Smooth muscle cell (in vitro differentiated cells): ENCODE measurements around the gene EPSTI1. TPM values are rescaled to one million over a fixed set of nuclear protein-coding genes. Genes with fewer than 3 reads are reported as not detected.

Experiments used
- DNase-seq: peaks from one replicate; lab custom pipeline; 2025; ENCODE audit not compliant: unreplicated experiment; lab: John Stamatoyannopoulos, UW
- H2AFZ ChIP-seq: fragments of 200-600 bp; sonication (generic); 2 replicates; pipeline ENCODE4 v1.6.0; 2016; ENCODE audit warnings: antibody characterized with exemption, low read depth, mild to moderate bottlenecking
- H3F3A ChIP-seq: fragments of 200-600 bp; sonication (generic); 2 replicates; pipeline ENCODE4 v1.6.0; 2017; ENCODE audit warnings: antibody characterized with exemption, low read depth
- H3K27ac ChIP-seq: fragments of 200-600 bp; sonication (generic); 2 replicates; pipeline ENCODE4 v1.5.1; 2016; ENCODE audit warnings: low read depth, mild to moderate bottlenecking
- H3K27me3 ChIP-seq: fragments of 200-600 bp; sonication (generic); 2 replicates; pipeline ENCODE4 v1.6.1; 2016; ENCODE audit warnings: low read depth, mild to moderate bottlenecking
- H3K36me3 ChIP-seq: fragments of 200-600 bp; sonication (generic); 2 replicates; pipeline ENCODE4 v1.5.1; 2016; ENCODE audit warnings: low read depth
- H3K4me1 ChIP-seq: fragments of 200-600 bp; sonication (generic); 2 replicates; pipeline ENCODE4 v1.5.1; 2016; ENCODE audit warnings: low read depth
- H3K4me2 ChIP-seq: fragments of 200-600 bp; sonication (generic); 2 replicates; pipeline ENCODE4 v1.6.0; 2016; ENCODE audit warnings: mild to moderate bottlenecking
- H3K4me3 ChIP-seq: fragments of 200-600 bp; sonication (generic); 2 replicates; pipeline ENCODE4 v1.5.1; 2016; ENCODE audit warnings: mild to moderate bottlenecking
- H3K79me2 ChIP-seq: fragments of 200-600 bp; sonication (generic); 2 replicates; pipeline ENCODE4 v1.6.0; 2016; ENCODE audit warnings: low read depth, mild to moderate bottlenecking
- H3K9ac ChIP-seq: fragments of 200-600 bp; sonication (generic); 2 replicates; pipeline ENCODE4 v1.6.0; 2016; ENCODE audit warnings: low read depth
- H3K9me3 ChIP-seq: fragments of 200-600 bp; sonication (generic); replicated peaks from 2 replicates; pipeline ENCODE4 v1.5.1; 2016; ENCODE audit warnings: low read depth
- H4K20me1 ChIP-seq: fragments of 200-600 bp; sonication (generic); 2 replicates; pipeline ENCODE4 v1.6.0; 2016; ENCODE audit warnings: low read depth
- CTCF ChIP-seq: fragments of 200-600 bp; sonication (generic); IDR thresholded peaks from 2 replicates; pipeline ENCODE4 v1.5.1; 2017; ENCODE audit warnings: borderline replicate concordance, mild to moderate bottlenecking, antibody characterized with exemption; ENCODE audit not compliant: insufficient read depth, poor library complexity, severe bottlenecking
- WGBS: methylation state at CpG from one replicate; pipeline ENCODE4 v1.1.7; 2016; ENCODE audit warnings: low lambda C conversion rate; 5-methylcytosine and 5-hydroxymethylcytosine counted together
- polyA plus RNA-seq: library from polyadenylated mRNA; unstranded; fragments of >200 nt; fragmentation: Nextera tagmentation; extraction: Ambion mirVana; gene quantifications from 2 replicates; pipeline ENCODE4 v1.2.1, GENCODE V29; 2016
- total RNA-seq: library from RNA; depleted of rRNA; stranded (reverse); fragments of >200 nt; gene quantifications from 2 replicates; pipeline ENCODE4 v1.2.3, GENCODE V29; 2014

The EPSTI1 gene
- total and polyA plus RNA-seq, 2 experiments from 2014 or later: 2.4 to 3.3 TPM

GRCh38 chr13:42968906-42969305 is 23.1 kb downstream of the EPSTI1 start:
- H3K36me3 ChIP-seq: no peaks in the 10 kb centered on the region
- H3K79me2 ChIP-seq: no peaks in the 10 kb centered on the region
- no peaks in the 10 kb centered on the region for H3F3A ChIP-seq
- no peak overlapping the region for H2AFZ ChIP-seq
- H3K4me2 ChIP-seq: no peak overlapping the region
- WGBS: 60% methylated on average over 8 of the region's 8 CpGs
- no peaks in the 10 kb centered on the region for H3K27me3 ChIP-seq
- H3K9me3 ChIP-seq: no peaks in the 10 kb centered on the region
- no peak for DNase-seq
- H3K9ac ChIP-seq: no peak overlapping the region
- peaks cover 10% of the 10 kb centered on the region for H3K4me1 ChIP-seq
- H3K4me3 ChIP-seq: no peak overlapping the region
- H4K20me1 ChIP-seq: no peaks in the 10 kb centered on the region
- peak overlapping the region; percentile 11 for H3K27ac ChIP-seq
- no peak for TF ChIP-seq CTCF

GRCh38 chr13:42967660-42968059 is 24.4 kb downstream of the EPSTI1 start:
- H3K27ac ChIP-seq: no peak overlapping the region
- no peaks in the 10 kb centered on the region for H3K79me2 ChIP-seq
- no peak overlapping the region for H3K9ac ChIP-seq
- H3F3A ChIP-seq: no peaks in the 10 kb centered on the region
- WGBS: 91% methylated on average over 5 of the region's 5 CpGs
- DNase-seq: no peak
- TF ChIP-seq CTCF: no peak
- H3K4me1 ChIP-seq: peaks cover 10% of the 10 kb centered on the region
- no peaks in the 10 kb centered on the region for H3K36me3 ChIP-seq
- H3K4me2 ChIP-seq: no peak overlapping the region
- H3K9me3 ChIP-seq: no peaks in the 10 kb centered on the region
- no peak overlapping the region for H3K4me3 ChIP-seq
- no peak overlapping the region for H2AFZ ChIP-seq
- no peaks in the 10 kb centered on the region for H4K20me1 ChIP-seq
- no peaks in the 10 kb centered on the region for H3K27me3 ChIP-seq

- WGBS: 43% methylated on average over 2 of the region's 2 CpGs
- no peaks in the 10 kb centered on the region for H3F3A ChIP-seq
- H3K4me2 ChIP-seq: peak overlapping the region; percentile 47
- H3K36me3 ChIP-seq: no peaks in the 10 kb centered on the region
- H3K27me3 ChIP-seq: no peaks in the 10 kb centered on the region
- peaks cover 10% of the 10 kb centered on the region for H3K4me1 ChIP-seq
- H3K9me3 ChIP-seq: no peaks in the 10 kb centered on the region
- no peak overlapping the region for H3K9ac ChIP-seq
- H3K27ac ChIP-seq: peak overlapping the region; percentile 4
- no peak for DNase-seq
- H3K4me3 ChIP-seq: no peak overlapping the region
- no peak for TF ChIP-seq CTCF
- no peaks in the 10 kb centered on the region for H3K79me2 ChIP-seq
- no peaks in the 10 kb centered on the region for H4K20me1 ChIP-seq
- peak overlapping the region; percentile 28 for H2AFZ ChIP-seq
Measured at GRCh38 chr13:42965281-42965680, 26.8 kb downstream of the EPSTI1 start.

- no peaks in the 10 kb centered on the region for H3K9me3 ChIP-seq
- H3K27me3 ChIP-seq: no peaks in the 10 kb centered on the region
- peak overlapping the region; percentile 4 for H3K27ac ChIP-seq
- no peaks in the 10 kb centered on the region for H3K79me2 ChIP-seq
- no peak for TF ChIP-seq CTCF
- H4K20me1 ChIP-seq: no peaks in the 10 kb centered on the region
- WGBS: 45% methylated on average over 1 of the region's 1 CpG
- no peak overlapping the region for H3K9ac ChIP-seq
- no peaks in the 10 kb centered on the region for H3F3A ChIP-seq
- H3K4me2 ChIP-seq: peak overlapping the region; percentile 47
- H3K4me3 ChIP-seq: no peak overlapping the region
- peak overlapping the region; percentile 28 for H2AFZ ChIP-seq
- no peak for DNase-seq
- peaks cover 10% of the 10 kb centered on the region for H3K4me1 ChIP-seq
- no peaks in the 10 kb centered on the region for H3K36me3 ChIP-seq
Measured at GRCh38 chr13:42964761-42965161, 27.3 kb downstream of the EPSTI1 start.
